HG03196 (cell line): ENCODE measurements around the gene HOXC13.

Experiments
- ATAC-seq: cut with Tn5 transposase; IDR thresholded peaks from one replicate; pipeline ENCODE4 v1.9.1; 2021; ENCODE audit not compliant: unreplicated experiment

The HOXC13 gene

GRCh38 chr12:53953831-53954693, 15.4 kb downstream of the HOXC13 start:
- ATAC-seq, result no peak

- no peak for ATAC-seq
These were observed 16.0 kb downstream of the HOXC13 start, which contains the start of gene HOXC12 for GRCh38 chr12:53954694-53955035. TSS of gene HOXC12 (plus strand) at chr12:53954903. CDS start at chr12:53954930, 27 bp downstream.

GRCh38 chr12:53955036-53955775, 16.6 kb downstream of the HOXC13 start:
- no peak for ATAC-seq

GRCh38 chr12:53955776-53956250, 17.2 kb downstream of the HOXC13 start:
- ATAC-seq, result no peak

- no peak for ATAC-seq
These were observed 17.7 kb downstream of the HOXC13 start for GRCh38 chr12:53956251-53956887.

- ATAC-seq, result no peak
These were observed 18.4 kb downstream of the HOXC13 start for GRCh38 chr12:53956914-53957536.

GRCh38 chr12:53958128-53958527, 19.5 kb downstream of the HOXC13 start:
- no peak for ATAC-seq

GRCh38 chr12:53959314-53959713, 20.7 kb downstream of the HOXC13 start:
- no peak for ATAC-seq

GRCh38 chr12:53960187-53961024, 21.8 kb downstream of the HOXC13 start:
- ATAC-seq, result no peak

- ATAC-seq, result no peak
These were observed 22.6 kb downstream of the HOXC13 start for GRCh38 chr12:53961025-53961761.

GRCh38 chr12:53963005-53963404, 24.4 kb downstream of the HOXC13 start:
- ATAC-seq, result no peak

GRCh38 chr12:53963434-53964314, 25.0 kb downstream of the HOXC13 start:
- no peak for ATAC-seq

GRCh38 chr12:53964315-53964713, 25.7 kb downstream of the HOXC13 start:
- ATAC-seq, result no peak

- ATAC-seq, result no peak
These were observed 26.9 kb downstream of the HOXC13 start for GRCh38 chr12:53965281-53966084.

GRCh38 chr12:53966085-53966384, 27.4 kb downstream of the HOXC13 start:
- ATAC-seq, result no peak

GRCh38 chr12:53966385-53967133, 27.9 kb downstream of the HOXC13 start:
- ATAC-seq, result no peak

- ATAC-seq, result no peak
These were observed 28.8 kb downstream of the HOXC13 start for GRCh38 chr12:53967421-53967925.
